Mesenchymal stem cell (in vitro differentiated cells and primary cell): ENCODE data around the gene PGAM1.
"Not testable (repeated sequence)": the region's sequence is repeated elsewhere in the genome, so short reads cannot be mapped to it uniquely, and the experiment has no call there.

ENCODE experiments used
- DNase-seq: peaks from one replicate; pipeline ENCODE4 v3.0.0-alpha.2; 2013
- H2AFZ ChIP-seq: one replicate; pipeline ENCODE4 v1.6.1; 2013; ENCODE audit warnings: low read depth, mild to moderate bottlenecking, control low read depth, inconsistent platforms, low read length, moderate library complexity
- H2AK5ac ChIP-seq: 2 replicates; pipeline ENCODE4 v1.6.1; 2013; ENCODE audit warnings: low read length, moderate library complexity, mild to moderate bottlenecking, inconsistent platforms; ENCODE audit not compliant: severe bottlenecking
- H2BK120ac ChIP-seq: one replicate; pipeline ENCODE4 v1.6.1; 2013; ENCODE audit warnings: low read depth, mild to moderate bottlenecking, inconsistent platforms, low read length, moderate library complexity
- H2BK12ac ChIP-seq, 2 experiments: one replicate each; pipeline ENCODE4 v1.6.1; 2013; ENCODE audit warnings: inconsistent platforms in 2 of 2, low read length in 2 of 2, mild to moderate bottlenecking in 2 of 2, moderate library complexity in 2 of 2, control low read depth in 1 of 2
- H2BK15ac ChIP-seq: one replicate; pipeline ENCODE4 v1.6.1; 2013; ENCODE audit warnings: mild to moderate bottlenecking, low read depth, inconsistent platforms; ENCODE audit not compliant: poor library complexity, severe bottlenecking
- H2BK5ac ChIP-seq: 2 replicates; pipeline ENCODE4 v1.6.1; 2013; ENCODE audit warnings: low read depth, mild to moderate bottlenecking, low read length, control low read depth, inconsistent platforms; ENCODE audit not compliant: poor library complexity, severe bottlenecking
- H3K14ac ChIP-seq, 2 experiments: one replicate each; pipeline ENCODE4 v1.6.1; 2013; ENCODE audit warnings: inconsistent platforms in 2 of 2, low read length in 2 of 2, control low read depth in 1 of 2, mild to moderate bottlenecking in 1 of 2, moderate library complexity in 1 of 2
- H3K18ac ChIP-seq, 2 experiments: one replicate each; pipeline ENCODE4 v1.6.1; 2013; ENCODE audit warnings: inconsistent platforms in 2 of 2, low read length in 2 of 2, control low read depth in 1 of 2, low read depth in 1 of 2, mild to moderate bottlenecking in 1 of 2
- H3K23ac ChIP-seq, 2 experiments: one replicate each; pipeline ENCODE4 v1.6.1; 2013; ENCODE audit warnings: inconsistent platforms in 2 of 2, low read length in 2 of 2, mild to moderate bottlenecking in 2 of 2, moderate library complexity in 2 of 2, control low read depth in 1 of 2
- H3K27ac ChIP-seq: 2 replicates; pipeline ENCODE4 v1.5.1; 2013; ENCODE audit warnings: mild to moderate bottlenecking, moderate library complexity, low read length, control low read depth, inconsistent platforms; ENCODE audit not compliant: poor library complexity, severe bottlenecking
- H3K27me3 ChIP-seq, 2 experiments: 2 replicates each; pipeline versions ENCODE4 v1.6.1 to v1.7.0; 2013; ENCODE audit warnings: low read length in 2 of 2, mild to moderate bottlenecking in 2 of 2, moderate library complexity in 2 of 2, control low read depth in 1 of 2, inconsistent platforms in 1 of 2; ENCODE audit not compliant: control insufficient read depth in 1 of 2, insufficient read depth in 1 of 2
- H3K36me3 ChIP-seq, 2 experiments: 2 replicates each; pipeline versions ENCODE4 v1.6.1 to v1.7.0; 2013; ENCODE audit warnings: low read length in 2 of 2, control low read depth in 1 of 2, inconsistent platforms in 1 of 2, low read depth in 1 of 2, mild to moderate bottlenecking in 1 of 2; ENCODE audit not compliant: insufficient read depth in 2 of 2, control insufficient read depth in 1 of 2
- H3K4ac ChIP-seq, 2 experiments: one replicate each; pipeline ENCODE4 v1.6.1; 2013; ENCODE audit warnings: inconsistent platforms in 2 of 2, low read length in 2 of 2, mild to moderate bottlenecking in 2 of 2, moderate library complexity in 2 of 2, control low read depth in 1 of 2, low read depth in 1 of 2
- H3K4me1 ChIP-seq: 2 replicates; pipeline ENCODE4 v1.6.1; 2013; ENCODE audit warnings: low read depth, low read length, control low read depth; ENCODE audit not compliant: control insufficient read depth, insufficient read depth
- H3K4me2 ChIP-seq: 2 replicates; pipeline ENCODE4 v1.6.1; 2013; ENCODE audit warnings: low read length, mild to moderate bottlenecking, inconsistent platforms; ENCODE audit not compliant: poor library complexity, severe bottlenecking
- H3K4me3 ChIP-seq, 2 experiments: 2 replicates each; pipeline versions ENCODE4 v1.5.1 to v1.7.0; 2013; ENCODE audit warnings: low read length in 2 of 2, mild to moderate bottlenecking in 2 of 2, control low read depth in 1 of 2, low read depth in 1 of 2; ENCODE audit not compliant: insufficient read depth in 1 of 2
- H3K79me1 ChIP-seq: replicated peaks from 2 replicates; pipeline ENCODE4 v1.6.1; 2013; ENCODE audit warnings: mild to moderate bottlenecking, control low read depth, low read length, inconsistent platforms; ENCODE audit not compliant: poor library complexity, severe bottlenecking
- H3K9ac ChIP-seq: 2 replicates; pipeline ENCODE4 v1.7.0; 2013; ENCODE audit warnings: mild to moderate bottlenecking, low read length, moderate library complexity
- H3K9me3 ChIP-seq: 2 replicates; pipeline ENCODE4 v1.7.0; 2013; ENCODE audit warnings: mild to moderate bottlenecking, low read length; ENCODE audit not compliant: control insufficient read depth
- H4K8ac ChIP-seq: one replicate; pipeline ENCODE4 v1.6.1; 2013; ENCODE audit warnings: inconsistent platforms, mild to moderate bottlenecking, low read length, moderate library complexity
- H4K91ac ChIP-seq: one replicate; pipeline ENCODE4 v1.6.1; 2013; ENCODE audit warnings: mild to moderate bottlenecking, low read length, inconsistent platforms
- WGBS: methylation state at CpG from one replicate; pipeline ENCODE4 v1.1.7; 2013; ENCODE audit warnings: mixed read lengths; 5-methylcytosine and 5-hydroxymethylcytosine counted together

Gene PGAM1

GRCh38 chr10:97474918-97475317 lies 48.9 kb downstream of the PGAM1 start:
- Histone ChIP-seq H3K14ac (no peak overlapping the region), H3K27ac (no peak overlapping the region), H2BK5ac (no peak overlapping the region), H4K91ac (no peak overlapping the region), H3K27me3 (no peaks in the 10 kb centered on the region), H3K4me1 (peaks cover 1% of the 10 kb centered on the region), H3K18ac (no peak overlapping the region), H3K23ac (no peak overlapping the region), H3K4me2 (no peak overlapping the region), H3K79me1 (peaks cover 31% of the 10 kb centered on the region), H2BK12ac (no peak overlapping the region), H2AK5ac (no peak overlapping the region), H3K9me3 (no peaks in the 10 kb centered on the region), H4K8ac (no peak overlapping the region), H2BK120ac (no peak overlapping the region), H3K4me3 (no peak overlapping the region), H2BK15ac (no peak overlapping the region), H3K4ac (no peak overlapping the region), H3K9ac (no peak overlapping the region), H3K36me3 (peaks cover 45 to 96% of the 10 kb centered on the region in 2 experiments), H2AFZ (no peak overlapping the region)
- DNase-seq = no peak
- 96% methylated on average over 3 of the region's 4 CpGs for WGBS

DNA sequence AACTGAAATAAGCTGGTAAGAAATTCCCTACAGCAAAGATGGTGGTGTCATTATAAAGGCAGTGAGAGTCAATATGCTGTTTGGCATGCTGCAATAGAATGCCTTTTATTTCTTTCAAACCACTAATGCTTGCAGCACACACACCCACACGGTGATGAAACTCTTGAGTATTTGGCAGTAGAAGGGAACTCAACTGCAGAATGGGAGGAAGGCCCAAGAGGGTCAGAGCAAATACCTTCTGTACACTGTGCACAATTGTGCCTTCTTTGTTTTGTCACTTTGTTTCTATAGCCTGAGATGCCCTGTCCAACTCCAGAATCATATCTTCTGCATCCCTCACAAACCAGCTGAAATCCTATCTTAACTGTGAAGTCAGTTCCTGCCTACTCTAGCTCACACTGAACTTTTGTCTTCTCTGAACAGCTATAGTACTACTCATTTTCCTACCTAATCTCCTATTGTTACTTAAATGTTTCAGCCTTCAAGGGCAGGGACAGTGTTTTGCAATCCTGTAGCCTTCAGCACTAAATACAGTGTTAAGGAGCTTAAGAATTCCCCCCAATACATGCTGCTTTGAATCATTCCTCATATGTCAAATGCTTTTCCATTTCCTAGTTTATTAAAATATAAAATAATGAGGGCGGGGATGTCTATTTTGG lies 50.1 kb downstream of the PGAM1 start:
- Histone ChIP-seq H3K27ac (no peak overlapping the region), H3K4ac (no peak overlapping the region), H2BK15ac (no peak overlapping the region), H3K14ac (no peak overlapping the region), H3K9ac (peak overlapping the region; percentile 10), H3K4me1 (peaks cover 1% of the 10 kb centered on the region), H4K8ac (no peak overlapping the region), H2BK5ac (no peak overlapping the region), H3K4me2 (no peak overlapping the region), H3K27me3 (no peaks in the 10 kb centered on the region), H3K23ac (no peak overlapping the region), H3K9me3 (no peaks in the 10 kb centered on the region), H2AFZ (no peak overlapping the region), H3K18ac (no peak overlapping the region), H3K36me3 (peaks cover 47 to 96% of the 10 kb centered on the region in 2 experiments), H2BK120ac (no peak overlapping the region), H3K79me1 (peaks cover 28% of the 10 kb centered on the region), H3K4me3 (no peak overlapping the region), H2BK12ac (no peak overlapping the region), H2AK5ac (no peak overlapping the region), H4K91ac (no peak overlapping the region)
- DNase-seq = no peak
- 100% methylated on average over 1 of the region's 2 CpGs for WGBS

DNA sequence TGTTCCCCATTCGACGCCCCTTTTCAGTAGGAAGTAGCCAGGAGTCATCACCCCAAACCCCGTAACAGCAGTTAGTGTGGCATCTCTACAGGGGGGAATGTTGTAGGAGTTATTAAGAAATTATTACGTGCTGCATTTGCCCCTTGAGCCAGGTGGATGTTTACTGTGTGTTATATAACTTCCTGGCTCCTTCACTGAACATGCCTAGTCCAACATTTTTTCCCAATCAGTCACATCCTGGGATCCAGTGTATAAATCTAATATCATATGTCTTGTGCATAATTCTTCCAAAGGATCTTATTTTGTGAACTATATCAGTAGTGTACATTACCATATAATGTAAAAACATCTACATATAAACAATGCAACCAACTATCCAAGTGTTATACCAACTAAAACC lies 53.4 kb downstream of the PGAM1 start:
- H2BK120ac ChIP-seq, H3K4me3 ChIP-seq, H4K8ac ChIP-seq, H3K27ac ChIP-seq, H3K18ac ChIP-seq, H2BK12ac ChIP-seq, H3K14ac ChIP-seq, H3K4me1 ChIP-seq, H3K4ac ChIP-seq, H2BK15ac ChIP-seq, H3K4me2 ChIP-seq, H4K91ac ChIP-seq, DNase-seq, H2AK5ac ChIP-seq, H2AFZ ChIP-seq, H3K23ac ChIP-seq, H3K27me3 ChIP-seq, H2BK5ac ChIP-seq, H3K9ac ChIP-seq, H3K9me3 ChIP-seq: not testable (repeated sequence)
- Histone ChIP-seq H3K79me1 (peaks cover 30% of the 10 kb centered on the region), H3K36me3 (peaks cover 32 to 84% of the 10 kb centered on the region in 2 experiments)
- 95% methylated on average over 2 of the region's 4 CpGs for WGBS

DNA sequence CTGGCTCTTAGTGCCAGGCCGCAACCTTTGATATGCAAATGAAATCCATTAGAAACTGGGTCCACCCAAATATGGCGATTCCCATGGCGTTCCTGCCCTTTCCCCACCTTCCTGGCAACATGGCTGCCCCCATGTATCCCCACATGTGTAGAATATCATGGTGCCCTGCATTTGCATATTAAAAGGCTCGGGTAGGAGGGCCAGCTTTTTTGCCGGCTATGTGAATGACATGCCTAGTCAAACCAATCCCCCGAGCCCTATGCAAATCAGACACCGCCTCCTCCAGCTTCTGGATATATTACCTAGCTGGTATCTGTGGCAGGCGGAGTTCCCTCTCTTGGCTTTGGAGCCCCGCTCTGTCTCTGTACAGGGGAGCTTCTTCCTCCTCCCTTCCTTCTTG lies 53.9 kb downstream of the PGAM1 start:
- H3K18ac ChIP-seq = no peak overlapping the region
- H3K9ac ChIP-seq = no peak overlapping the region
- no peak overlapping the region for H3K27ac ChIP-seq
- H3K79me1 ChIP-seq = peaks cover 32% of the 10 kb centered on the region
- H3K36me3 ChIP-seq = peaks cover 36 to 79% of the 10 kb centered on the region in 2 experiments
- no peak for DNase-seq
- no peak overlapping the region for H3K4me3 ChIP-seq
- no peak overlapping the region for H2BK15ac ChIP-seq
- H3K4me2 ChIP-seq = no peak overlapping the region
- H4K91ac ChIP-seq = no peak overlapping the region
- no peaks in the 10 kb centered on the region for H3K9me3 ChIP-seq
- WGBS = 80% methylated on average over 9 of the region's 9 CpGs
- H3K27me3 ChIP-seq = no peaks in the 10 kb centered on the region
- H2BK12ac ChIP-seq = no peak overlapping the region
- H4K8ac ChIP-seq = peak overlapping the region; percentile 20
- no peak overlapping the region for H3K4ac ChIP-seq
- H2BK5ac ChIP-seq = no peak overlapping the region
- no peak overlapping the region for H2AK5ac ChIP-seq
- no peak overlapping the region for H3K23ac ChIP-seq
- H3K4me1 ChIP-seq = peaks cover 4% of the 10 kb centered on the region
- no peak overlapping the region for H3K14ac ChIP-seq
- no peak overlapping the region for H2BK120ac ChIP-seq
- no peak overlapping the region for H2AFZ ChIP-seq
